ENCODE data around the gene ST8SIA1.

DNA sequence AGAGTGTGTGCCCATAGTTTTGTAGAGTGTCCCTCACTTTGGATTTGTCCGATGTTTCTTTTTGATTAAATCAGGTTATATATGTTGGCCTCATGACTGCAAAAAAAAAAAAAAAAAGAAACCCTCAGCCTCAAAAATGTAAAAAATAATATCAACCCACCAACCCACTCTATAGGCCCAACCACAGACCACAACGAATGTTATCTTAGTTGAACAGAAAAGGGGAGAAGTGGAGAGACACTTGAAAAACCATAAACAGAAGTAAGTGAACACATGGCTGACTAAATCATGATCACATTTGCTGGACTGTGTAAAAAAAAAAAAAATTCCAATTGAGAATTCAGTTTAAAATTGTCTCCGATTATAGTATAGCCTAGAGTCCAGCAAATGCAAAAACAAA, 45.5 kb upstream of the ST8SIA1 start:
- TF ChIP-seq, protein P1, sequence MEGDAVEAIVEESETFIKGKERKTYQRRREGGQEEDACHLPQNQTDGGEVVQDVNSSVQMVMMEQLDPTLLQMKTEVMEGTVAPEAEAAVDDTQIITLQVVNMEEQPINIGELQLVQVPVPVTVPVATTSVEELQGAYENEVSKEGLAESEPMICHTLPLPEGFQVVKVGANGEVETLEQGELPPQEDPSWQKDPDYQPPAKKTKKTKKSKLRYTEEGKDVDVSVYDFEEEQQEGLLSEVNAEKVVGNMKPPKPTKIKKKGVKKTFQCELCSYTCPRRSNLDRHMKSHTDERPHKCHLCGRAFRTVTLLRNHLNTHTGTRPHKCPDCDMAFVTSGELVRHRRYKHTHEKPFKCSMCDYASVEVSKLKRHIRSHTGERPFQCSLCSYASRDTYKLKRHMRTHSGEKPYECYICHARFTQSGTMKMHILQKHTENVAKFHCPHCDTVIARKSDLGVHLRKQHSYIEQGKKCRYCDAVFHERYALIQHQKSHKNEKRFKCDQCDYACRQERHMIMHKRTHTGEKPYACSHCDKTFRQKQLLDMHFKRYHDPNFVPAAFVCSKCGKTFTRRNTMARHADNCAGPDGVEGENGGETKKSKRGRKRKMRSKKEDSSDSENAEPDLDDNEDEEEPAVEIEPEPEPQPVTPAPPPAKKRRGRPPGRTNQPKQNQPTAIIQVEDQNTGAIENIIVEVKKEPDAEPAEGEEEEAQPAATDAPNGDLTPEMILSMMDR (conservative IDR thresholded peaks at IDR 0.05 in 1 of 2, IDR thresholded peaks at IDR 0.05 in 1 of 2; ENCODE audit: low read depth in 1 of 2, low read length in 2 of 2): no peak
- no peak for TF ChIP-seq EZH2 (IDR thresholded peaks at IDR 0.05; ENCODE audit: low read length, missing control alignments)

Measured in fibroblast of lung (primary cell).